ENCODE results near the gene ANKRD28. TPM values are rescaled to one million over a fixed set of nuclear protein-coding genes. Genes with fewer than 3 reads are reported as not detected.

Gene ANKRD28
- total and polyA plus RNA-seq, 2 of the 13 experiments (the other 11 are each of a cell fraction or from before 2014, with no cell fraction given), result 21.0 to 28.9 TPM

- Histone ChIP-seq H3K9me3 (ENCODE audit: low read length) (no peaks in the 10 kb centered on the region), H3K4me1 (ENCODE audit: insufficient read depth, low read length) (peaks cover 14% of the 10 kb centered on the region), H3K4me2 (ENCODE audit: low read depth, low read length) (no peak overlapping the region), H3K36me3 (replicated peaks in 1 of 2; ENCODE audit: control insufficient read depth in 1 of 2, insufficient read depth in 2 of 2, low read length in 2 of 2) (peaks cover 4 to 9% of the 10 kb centered on the region in 2 experiments; a peak in 2 of 5 replicates), H3K27ac (ENCODE audit: extremely low read length, insufficient read depth, low read length) (no peak overlapping the region), H4K20me1 (ENCODE audit: insufficient read depth, low read length) (peaks cover 28% of the 10 kb centered on the region), H3K9ac (ENCODE audit: insufficient read depth, low read depth, low read length) (no peak overlapping the region), H3K4me3 (replicated peaks in 1 of 3; ENCODE audit: insufficient read depth in 1 of 3, low read depth in 2 of 3, low read length in 3 of 3) (no peak overlapping the region), H2AFZ (ENCODE audit: low read length) (no peak overlapping the region), H3K27me3 (ENCODE audit: control insufficient read depth in 1 of 2, insufficient read depth in 2 of 2, low read length in 2 of 2) (no peaks in the 10 kb centered on the region), H3K79me2 (ENCODE audit: insufficient read depth, low read length) (peaks cover 96% of the 10 kb centered on the region)
- FAIRE-seq (no peak), DNase-seq (ENCODE audit: low spot score) (no peak), ATAC-seq (no peak)
- intact Hi-C loops (cut with micrococcal nuclease; ENCODE audit: unreplicated experiment), result no loop called here
- CTCF ChIA-PET (ENCODE audit: low intra/inter-chr PET ratio, low total read pairs), result no interaction called here
- TF ChIP-seq CBFB (CRISPR knock-in tag; IDR thresholded peaks at IDR 0.05) (no peak), ZFP37 (CRISPR knock-in tag; IDR thresholded peaks at IDR 0.05; ENCODE audit: borderline replicate concordance) (no peak), RORA (CRISPR knock-in tag; IDR thresholded peaks at IDR 0.05) (no peak), RBAK (CRISPR knock-in tag; IDR thresholded peaks at IDR 0.05) (no peak)
- TF ChIP-seq, protein P1, sequence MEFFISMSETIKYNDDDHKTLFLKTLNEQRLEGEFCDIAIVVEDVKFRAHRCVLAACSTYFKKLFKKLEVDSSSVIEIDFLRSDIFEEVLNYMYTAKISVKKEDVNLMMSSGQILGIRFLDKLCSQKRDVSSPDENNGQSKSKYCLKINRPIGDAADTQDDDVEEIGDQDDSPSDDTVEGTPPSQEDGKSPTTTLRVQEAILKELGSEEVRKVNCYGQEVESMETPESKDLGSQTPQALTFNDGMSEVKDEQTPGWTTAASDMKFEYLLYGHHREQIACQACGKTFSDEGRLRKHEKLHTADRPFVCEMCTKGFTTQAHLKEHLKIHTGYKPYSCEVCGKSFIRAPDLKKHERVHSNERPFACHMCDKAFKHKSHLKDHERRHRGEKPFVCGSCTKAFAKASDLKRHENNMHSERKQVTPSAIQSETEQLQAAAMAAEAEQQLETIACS (CRISPR knock-in tag; IDR thresholded peaks at IDR 0.05), result no peak
- no TSS peak for BruUV-seq (replicated peaks)
- in situ Hi-C loops (cut with HindIII; ENCODE audit: extremely low pct_ligation_motif_present, low pct_unique_long_range_greater_than_20kb), result no loop called here
- POLR2A ChIA-PET, result interaction anchor here (1.0 kb wide), 1 partner anchor 13 kb away, joined by 3 read pairs; no protein-coding TSS in a partner anchor
Measured at GRCh38 chr3:15846606-15847005, 48.8 kb upstream of the ANKRD28 start.

- DNase-seq (ENCODE audit: low spot score), result no peak
- Histone ChIP-seq H3K79me2 (ENCODE audit: insufficient read depth, low read length) (peaks cover 93% of the 10 kb centered on the region), H3K27me3 (ENCODE audit: control insufficient read depth in 1 of 2, insufficient read depth in 2 of 2, low read length in 2 of 2) (no peaks in the 10 kb centered on the region), H3K27ac (ENCODE audit: extremely low read length, insufficient read depth, low read length) (no peak overlapping the region), H3K4me2 (ENCODE audit: low read depth, low read length) (no peak overlapping the region), H3K9ac (ENCODE audit: insufficient read depth, low read depth, low read length) (no peak overlapping the region), H3K4me3 (replicated peaks in 1 of 3; ENCODE audit: insufficient read depth in 1 of 3, low read depth in 2 of 3, low read length in 3 of 3) (no peak overlapping the region), H4K20me1 (ENCODE audit: insufficient read depth, low read length) (peaks cover 24% of the 10 kb centered on the region), H3K9me3 (ENCODE audit: low read length) (0 out of 2 replicates have a peak, but pooled peaks cover 2% of the 10 kb centered on the region), H2AFZ (ENCODE audit: low read length) (no peak overlapping the region), H3K36me3 (replicated peaks in 1 of 2; ENCODE audit: control insufficient read depth in 1 of 2, insufficient read depth in 2 of 2, low read length in 2 of 2) (peaks cover 3% of the 10 kb centered on the region in 2 experiments; a peak in 2 of 5 replicates), H3K4me1 (ENCODE audit: insufficient read depth, low read length) (peaks cover 14% of the 10 kb centered on the region)
- no peak for FAIRE-seq
- 96% methylated on average over 3 of the region's 3 CpGs for WGBS (ENCODE audit: low lambda C conversion rate)
- intact Hi-C loops (cut with micrococcal nuclease; ENCODE audit: unreplicated experiment), result no loop called here
- CTCF ChIA-PET (ENCODE audit: low intra/inter-chr PET ratio, low total read pairs), result no interaction called here
- in situ Hi-C loops (cut with HindIII; ENCODE audit: extremely low pct_ligation_motif_present, low pct_unique_long_range_greater_than_20kb), result no loop called here
- POLR2A ChIA-PET, result no interaction called here
- no peak for ATAC-seq
- no TSS peak for BruUV-seq (replicated peaks)
- TF ChIP-seq NFYC (CRISPR knock-in tag; IDR thresholded peaks at IDR 0.05), result no peak
- TF ChIP-seq HHEX (CRISPR knock-in tag; IDR thresholded peaks at IDR 0.05), result no peak
- TF ChIP-seq, protein P2, sequence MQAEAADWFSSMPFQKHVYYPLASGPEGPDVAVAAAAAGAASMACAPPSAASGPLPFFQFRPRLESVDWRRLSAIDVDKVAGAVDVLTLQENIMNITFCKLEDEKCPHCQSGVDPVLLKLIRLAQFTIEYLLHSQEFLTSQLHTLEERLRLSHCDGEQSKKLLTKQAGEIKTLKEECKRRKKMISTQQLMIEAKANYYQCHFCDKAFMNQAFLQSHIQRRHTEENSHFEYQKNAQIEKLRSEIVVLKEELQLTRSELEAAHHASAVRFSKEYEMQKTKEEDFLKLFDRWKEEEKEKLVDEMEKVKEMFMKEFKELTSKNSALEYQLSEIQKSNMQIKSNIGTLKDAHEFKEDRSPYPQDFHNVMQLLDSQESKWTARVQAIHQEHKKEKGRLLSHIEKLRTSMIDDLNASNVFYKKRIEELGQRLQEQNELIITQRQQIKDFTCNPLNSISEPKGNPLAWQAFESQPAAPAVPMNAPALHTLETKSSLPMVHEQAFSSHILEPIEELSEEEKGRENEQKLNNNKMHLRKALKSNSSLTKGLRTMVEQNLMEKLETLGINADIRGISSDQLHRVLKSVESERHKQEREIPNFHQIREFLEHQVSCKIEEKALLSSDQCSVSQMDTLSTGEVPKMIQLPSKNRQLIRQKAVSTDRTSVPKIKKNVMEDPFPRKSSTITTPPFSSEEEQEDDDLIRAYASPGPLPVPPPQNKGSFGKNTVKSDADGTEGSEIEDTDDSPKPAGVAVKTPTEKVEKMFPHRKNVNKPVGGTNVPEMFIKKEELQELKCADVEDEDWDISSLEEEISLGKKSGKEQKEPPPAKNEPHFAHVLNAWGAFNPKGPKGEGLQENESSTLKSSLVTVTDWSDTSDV (CRISPR knock-in tag; IDR thresholded peaks at IDR 0.05), result no peak
- no peak for TF ChIP-seq ZNF253 (CRISPR knock-in tag; IDR thresholded peaks at IDR 0.05; ENCODE audit: borderline replicate concordance)
- TF ChIP-seq ZNF550 (CRISPR knock-in tag; IDR thresholded peaks at IDR 0.05; ENCODE audit: borderline replicate concordance), result no peak
- no peak for TF ChIP-seq HNF4G (IDR thresholded peaks at IDR 0.05; ENCODE audit: borderline replicate concordance, low read depth, low read length)
- TF ChIP-seq HNF4G (CRISPR knock-in tag; IDR thresholded peaks at IDR 0.05; ENCODE audit: borderline replicate concordance, low read depth), result no peak
- TF ChIP-seq HMGXB4 (CRISPR knock-in tag; IDR thresholded peaks at IDR 0.05; ENCODE audit: borderline replicate concordance in 1 of 2, low read depth in 1 of 2), result no peak
- no peak for TF ChIP-seq NR2F1 (CRISPR knock-in tag; IDR thresholded peaks at IDR 0.05)
Measured at GRCh38 chr3:15845475-15845874, 47.7 kb upstream of the ANKRD28 start.

Measured in HepG2 (cell line).